ENCODE results near the gene CD38. TPM values are rescaled to one million over a fixed set of nuclear protein-coding genes. Genes with fewer than 3 reads are reported as not detected.
"Not testable (repeated sequence)": the region's sequence is repeated elsewhere in the genome, so short reads cannot be mapped to it uniquely, and the experiment has no call there.

Gene CD38
- total RNA-seq, 1 donor from 2014 or later: 103 TPM

DNA sequence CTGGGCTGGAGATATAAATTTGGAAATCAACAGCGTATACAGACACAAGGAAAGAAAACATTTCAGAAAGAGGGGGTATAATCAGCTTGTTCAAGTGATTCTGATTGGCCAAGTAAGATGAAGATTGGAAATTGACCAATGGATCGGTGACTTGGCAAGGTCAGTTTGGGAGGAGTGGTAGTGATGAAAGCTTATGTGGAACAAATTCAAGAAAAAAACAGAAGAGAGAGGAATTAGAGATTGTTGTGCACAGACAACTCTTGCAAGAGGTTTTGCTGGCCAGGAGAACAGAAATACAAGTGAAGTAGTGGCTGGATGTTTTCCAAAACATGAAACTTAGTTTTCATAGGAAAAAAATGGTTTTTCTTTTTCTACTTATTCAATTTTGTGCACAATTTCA is 16.3 kb downstream of the CD38 start:
- Mint-ChIP-seq H3K4me1 (peaks cover 47% of the 10 kb centered on the region), H3K27ac (peak overlapping the region; percentile 79), H3K4me3 (peak overlapping the region; percentile 49), H3K36me3 (ENCODE audit: low read depth) (peaks cover 47% of the 10 kb centered on the region), H3K9me3 (peaks cover 4% of the 10 kb centered on the region), H3K27me3 (peaks cover 1% of the 10 kb centered on the region)
- intact Hi-C loops (cut with micrococcal nuclease): no loop called here
- DNase-seq: no peak

DNA sequence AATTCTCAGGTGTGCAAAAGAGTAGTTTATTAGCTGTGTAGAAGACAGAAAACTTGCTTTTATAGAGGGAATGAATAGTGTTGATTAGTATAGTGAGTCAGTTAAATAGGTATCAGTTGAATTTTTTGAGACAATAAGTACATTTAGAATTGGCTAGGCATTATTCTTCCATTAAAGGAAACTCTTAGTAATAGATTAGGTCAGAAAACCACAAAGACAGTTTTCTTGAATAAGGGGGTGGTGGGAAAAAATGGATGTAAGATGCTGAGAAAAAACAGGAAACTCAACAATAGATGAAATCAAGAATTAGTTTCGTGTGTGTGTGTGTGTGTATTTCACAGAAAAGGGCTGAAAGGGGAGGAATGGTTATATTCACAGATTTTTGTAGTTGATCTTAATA is 16.8 kb downstream of the CD38 start:
- peaks cover 4% of the 10 kb centered on the region for H3K9me3 Mint-ChIP-seq
- H3K4me1 Mint-ChIP-seq: peaks cover 50% of the 10 kb centered on the region
- H3K36me3 Mint-ChIP-seq (ENCODE audit: low read depth): peaks cover 47% of the 10 kb centered on the region
- H3K27ac Mint-ChIP-seq: peak overlapping the region; percentile 79
- peaks cover 1% of the 10 kb centered on the region for H3K27me3 Mint-ChIP-seq
- DNase-seq: no peak
- intact Hi-C loops (cut with micrococcal nuclease): loop anchor here (1.0 to 5.0 kb wide), 5 partner anchors 16 to 138 kb away; partner anchors contain the start of gene FBXL5
- peak overlapping the region; percentile 49 for H3K4me3 Mint-ChIP-seq

DNA sequence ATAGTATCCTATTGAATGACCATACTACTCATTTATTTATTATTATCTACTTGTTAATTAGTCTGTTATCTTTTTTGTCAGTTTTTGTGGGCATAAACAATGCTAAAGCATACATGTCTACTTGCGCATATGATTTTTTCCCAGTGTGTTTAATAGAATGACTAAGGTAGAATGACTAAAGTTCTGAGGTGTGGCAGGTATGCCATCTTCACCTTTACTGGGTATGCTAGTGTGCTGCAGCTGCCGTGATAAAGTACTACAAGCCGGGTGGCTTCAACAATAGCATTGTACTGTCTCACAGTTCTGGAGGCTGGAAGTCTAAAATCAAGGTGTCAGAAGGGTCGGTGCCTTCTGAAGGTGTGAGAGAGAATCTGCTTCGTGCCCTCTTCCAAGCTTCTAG is 19.2 kb downstream of the CD38 start:
- no peak for DNase-seq
- Mint-ChIP-seq H3K9me3 (peaks cover 4% of the 10 kb centered on the region), H3K36me3 (ENCODE audit: low read depth) (peaks cover 60% of the 10 kb centered on the region), H3K27me3 (peaks cover 1% of the 10 kb centered on the region), H3K4me1 (peaks cover 57% of the 10 kb centered on the region), H3K27ac (no peak overlapping the region), H3K4me3 (no peak overlapping the region)
- intact Hi-C loops (cut with micrococcal nuclease): loop anchor here (5.0 kb wide), 1 partner anchor 140 kb away; the partner anchor contains the start of gene FBXL5

DNA sequence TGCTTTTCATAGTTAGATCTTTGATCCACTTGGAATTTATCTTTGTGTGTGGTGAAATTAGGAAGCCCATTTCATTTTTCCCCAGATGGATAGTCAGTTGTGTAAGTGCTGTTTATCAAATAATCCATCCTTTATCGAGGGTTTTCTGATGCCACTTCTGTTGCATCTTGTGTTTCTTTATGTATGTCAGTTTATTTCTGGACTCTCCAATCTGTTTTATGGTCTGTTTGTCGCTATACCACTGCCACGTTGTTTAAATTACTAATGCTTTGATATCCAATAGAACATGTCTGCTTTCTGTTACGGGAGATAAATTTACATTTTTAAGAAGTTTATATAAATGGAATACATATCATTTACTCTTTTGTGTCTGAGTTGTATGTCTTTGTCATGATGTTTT is 21.0 kb downstream of the CD38 start:
- H3K4me3 Mint-ChIP-seq: no peak overlapping the region
- peaks cover 52% of the 10 kb centered on the region for H3K4me1 Mint-ChIP-seq
- DNase-seq: no peak
- peaks cover 4% of the 10 kb centered on the region for H3K9me3 Mint-ChIP-seq
- intact Hi-C loops (cut with micrococcal nuclease): loop anchor here (5.0 kb wide), 1 partner anchor 142 kb away; the partner anchor contains the start of gene FBXL5
- peaks cover 48% of the 10 kb centered on the region for H3K36me3 Mint-ChIP-seq (ENCODE audit: low read depth)
- H3K27me3 Mint-ChIP-seq: peaks cover 1% of the 10 kb centered on the region
- no peak overlapping the region for H3K27ac Mint-ChIP-seq

DNA sequence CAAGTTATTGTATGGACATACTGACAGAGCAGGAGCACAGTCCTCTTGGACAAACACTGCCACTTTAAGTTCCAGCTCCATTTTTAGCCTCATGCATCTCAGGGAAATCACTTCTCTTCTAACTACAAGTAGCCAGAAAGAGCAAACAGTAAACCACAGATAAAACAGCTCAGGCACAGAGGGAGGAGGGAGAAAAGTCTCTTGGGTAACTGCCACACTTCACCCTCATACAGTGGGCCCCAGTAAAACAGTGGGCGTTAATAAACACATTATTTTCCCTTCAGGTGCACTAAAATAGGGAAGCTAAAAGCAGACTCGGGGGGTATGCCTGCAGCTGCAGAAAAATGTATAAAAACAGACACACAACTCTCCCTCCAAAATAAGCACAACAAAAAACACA is 21.6 kb downstream of the CD38 start:
- intact Hi-C loops (cut with micrococcal nuclease): loop anchor here (5.0 kb wide), 1 partner anchor 142 kb away; the partner anchor contains the start of gene FBXL5
- Mint-ChIP-seq H3K4me3 (no peak overlapping the region), H3K27ac (peak overlapping the region; percentile 77), H3K27me3 (peaks cover 1% of the 10 kb centered on the region), H3K36me3 (ENCODE audit: low read depth) (peaks cover 46% of the 10 kb centered on the region), H3K9me3 (peaks cover 4% of the 10 kb centered on the region), H3K4me1 (peaks cover 50% of the 10 kb centered on the region)
- DNase-seq: no peak

DNA sequence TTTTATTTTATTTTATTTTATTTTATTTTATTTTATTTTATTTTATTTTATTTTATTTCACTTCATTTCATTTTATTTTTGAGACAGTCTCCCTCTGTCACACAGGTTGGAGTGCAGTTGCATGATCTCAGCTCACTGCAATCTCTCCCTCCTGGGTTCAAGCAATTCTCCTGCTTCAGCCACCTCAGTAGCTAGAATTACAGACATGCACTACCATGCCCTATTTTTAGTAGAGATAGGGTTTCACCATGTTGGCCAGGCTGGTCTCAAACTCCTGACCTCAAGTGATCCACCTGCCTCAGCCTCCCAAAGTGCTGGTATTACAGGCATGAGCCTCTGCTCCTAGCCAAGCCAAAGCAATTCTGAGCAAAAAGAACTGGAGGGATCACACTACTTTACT is 24.4 kb downstream of the CD38 start:
- DNase-seq; intact Hi-C loops (cut with micrococcal nuclease); H3K4me3 Mint-ChIP-seq; H3K27ac Mint-ChIP-seq; H3K9me3 Mint-ChIP-seq; H3K27me3 Mint-ChIP-seq: not testable (repeated sequence)
- Mint-ChIP-seq H3K36me3 (ENCODE audit: low read depth) (peaks cover 40% of the 10 kb centered on the region), H3K4me1 (peaks cover 45% of the 10 kb centered on the region)

DNA sequence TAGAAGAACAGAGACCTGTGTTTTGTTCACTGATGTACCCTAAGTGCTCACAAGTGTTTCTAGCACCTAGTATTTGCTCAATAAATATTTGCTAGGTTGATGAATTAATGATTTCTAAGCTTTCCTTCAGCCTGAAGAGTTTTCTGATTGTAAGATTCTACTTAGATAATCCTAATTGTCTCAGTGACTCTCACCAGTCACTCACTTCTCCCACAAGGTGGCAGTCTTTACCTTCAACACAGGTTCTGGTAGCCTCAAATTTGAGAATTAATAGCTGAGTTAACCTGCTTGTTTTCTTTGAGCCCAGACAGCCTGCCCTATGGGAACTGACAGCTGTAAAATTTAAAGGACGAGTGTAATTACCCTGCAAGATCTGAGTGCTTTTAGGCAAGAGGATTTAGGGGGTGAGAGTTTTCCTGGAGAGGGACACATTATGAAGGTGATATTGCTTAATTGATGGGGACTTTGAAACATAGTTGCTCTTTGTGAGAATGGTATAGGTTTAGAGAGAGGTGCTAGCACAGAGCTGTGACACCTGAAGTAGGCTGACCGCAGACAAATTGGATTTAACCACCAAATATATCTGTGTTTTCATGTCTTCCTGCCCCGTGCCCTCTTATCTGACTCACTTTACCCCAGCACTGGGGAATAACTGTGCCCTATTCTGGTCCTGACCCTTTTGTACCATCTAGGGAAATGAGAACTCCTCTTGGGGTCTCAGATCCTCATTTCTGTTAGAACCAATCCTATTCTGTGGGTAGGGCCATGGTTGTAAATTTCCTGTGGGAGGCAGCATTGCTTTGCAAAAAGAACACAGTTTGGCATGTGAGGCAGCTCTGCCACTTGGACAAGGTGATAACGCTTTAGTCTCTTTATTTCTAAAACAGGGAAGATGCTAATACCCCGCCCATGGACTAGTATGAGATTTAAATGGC is 27.7 kb downstream of the CD38 start:
- peak; percentile 81 for DNase-seq
- Mint-ChIP-seq H3K36me3 (ENCODE audit: low read depth) (peaks cover 33% of the 10 kb centered on the region), H3K4me1 (peaks cover 46% of the 10 kb centered on the region), H3K27ac (peak overlapping the region; percentile 23), H3K27me3 (no peaks in the 10 kb centered on the region), H3K9me3 (no peaks in the 10 kb centered on the region), H3K4me3 (no peak overlapping the region)
- intact Hi-C loops (cut with micrococcal nuclease): loop anchor here (1.0 kb wide), 4 partner anchors 76 to 195 kb away; no protein-coding TSS in a partner anchor

DNA sequence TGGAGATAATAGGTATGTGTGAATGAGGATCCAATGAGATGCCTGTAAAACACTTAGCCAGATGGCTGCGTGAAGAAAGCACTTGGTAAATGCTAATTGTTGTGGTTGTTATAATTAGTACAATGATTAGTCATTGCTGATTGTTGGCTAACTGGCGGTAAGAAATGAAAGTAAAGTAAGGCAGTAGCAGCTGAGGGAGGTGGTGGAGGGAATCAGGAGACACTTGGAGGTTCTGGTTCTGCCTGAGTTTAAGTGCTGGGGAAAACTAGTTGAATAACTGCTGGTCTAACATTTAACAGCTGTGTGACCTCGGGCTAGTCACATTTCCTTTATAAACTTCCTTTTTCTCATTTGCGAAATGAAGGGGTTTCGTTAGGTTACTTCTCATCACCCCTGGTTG is 30.9 kb downstream of the CD38 start:
- H3K27me3 Mint-ChIP-seq: no peaks in the 10 kb centered on the region
- DNase-seq: no peak
- H3K4me3 Mint-ChIP-seq: peak overlapping the region; percentile 8
- H3K36me3 Mint-ChIP-seq (ENCODE audit: low read depth): peaks cover 39% of the 10 kb centered on the region
- peak overlapping the region; percentile 43 for H3K27ac Mint-ChIP-seq
- intact Hi-C loops (cut with micrococcal nuclease): no loop called here
- H3K9me3 Mint-ChIP-seq: peaks cover 3% of the 10 kb centered on the region
- H3K4me1 Mint-ChIP-seq: peaks cover 48% of the 10 kb centered on the region

DNA sequence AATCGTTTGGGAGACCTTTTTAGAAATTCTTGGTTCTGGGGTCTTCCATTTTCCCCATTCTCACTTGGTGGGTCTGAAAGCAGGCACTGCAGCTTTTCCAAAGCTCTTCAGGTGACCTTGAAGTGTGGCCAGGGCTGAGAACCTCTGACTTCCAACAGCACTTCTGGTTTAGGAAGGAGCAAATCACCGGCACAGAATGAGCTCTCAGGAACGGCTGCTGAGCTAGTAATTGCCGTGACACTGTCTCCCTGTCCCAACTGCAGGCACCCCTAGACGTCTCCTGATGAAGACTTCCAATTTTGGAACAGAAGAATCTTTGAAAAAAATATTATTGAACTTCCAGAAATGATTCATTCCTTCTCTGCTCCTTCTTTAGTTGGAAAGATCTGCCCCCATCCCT is 31.3 kb downstream of the CD38 start:
- Mint-ChIP-seq H3K4me3 (no peak overlapping the region), H3K27ac (no peak overlapping the region), H3K4me1 (peaks cover 51% of the 10 kb centered on the region), H3K9me3 (peaks cover 3% of the 10 kb centered on the region), H3K36me3 (ENCODE audit: low read depth) (peaks cover 42% of the 10 kb centered on the region), H3K27me3 (no peaks in the 10 kb centered on the region)
- intact Hi-C loops (cut with micrococcal nuclease): no loop called here
- DNase-seq: no peak

DNA sequence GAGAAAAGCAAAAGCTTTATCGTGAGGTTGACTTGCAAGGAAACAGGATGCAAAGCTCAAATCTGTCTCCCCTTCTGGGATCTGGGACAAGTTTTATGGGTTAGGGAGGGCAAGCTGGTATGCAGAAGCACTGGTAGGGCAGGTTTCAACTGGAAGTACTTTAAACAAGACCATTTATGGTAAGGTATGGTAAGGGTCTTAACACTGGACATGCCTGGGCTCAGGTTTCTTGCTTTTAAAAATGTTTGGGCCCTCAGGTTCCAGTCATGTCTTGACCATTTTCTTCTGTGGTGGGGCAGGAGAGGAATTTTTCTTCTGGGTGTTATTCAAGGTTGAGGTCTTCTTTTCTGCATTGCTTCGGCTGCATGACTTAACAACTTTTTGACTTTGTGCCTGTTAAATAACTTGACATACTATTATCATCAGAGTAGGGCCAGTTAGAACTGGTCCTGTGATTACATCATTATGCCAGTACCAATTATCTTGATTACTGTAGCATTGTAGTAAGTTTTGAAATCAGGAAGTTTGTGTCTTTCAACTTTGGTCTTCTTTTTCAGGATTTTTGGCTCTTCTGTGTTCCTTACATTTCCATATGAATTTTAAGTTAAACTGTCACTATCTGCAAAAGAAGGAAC is 33.7 kb downstream of the CD38 start:
- peaks cover 3% of the 10 kb centered on the region for H3K9me3 Mint-ChIP-seq
- no peaks in the 10 kb centered on the region for H3K27me3 Mint-ChIP-seq
- peaks cover 49% of the 10 kb centered on the region for H3K4me1 Mint-ChIP-seq
- peaks cover 58% of the 10 kb centered on the region for H3K36me3 Mint-ChIP-seq (ENCODE audit: low read depth)
- peak overlapping the region; percentile 0 for H3K27ac Mint-ChIP-seq
- DNase-seq: no peak
- no peak overlapping the region for H3K4me3 Mint-ChIP-seq
- intact Hi-C loops (cut with micrococcal nuclease): no loop called here

DNA sequence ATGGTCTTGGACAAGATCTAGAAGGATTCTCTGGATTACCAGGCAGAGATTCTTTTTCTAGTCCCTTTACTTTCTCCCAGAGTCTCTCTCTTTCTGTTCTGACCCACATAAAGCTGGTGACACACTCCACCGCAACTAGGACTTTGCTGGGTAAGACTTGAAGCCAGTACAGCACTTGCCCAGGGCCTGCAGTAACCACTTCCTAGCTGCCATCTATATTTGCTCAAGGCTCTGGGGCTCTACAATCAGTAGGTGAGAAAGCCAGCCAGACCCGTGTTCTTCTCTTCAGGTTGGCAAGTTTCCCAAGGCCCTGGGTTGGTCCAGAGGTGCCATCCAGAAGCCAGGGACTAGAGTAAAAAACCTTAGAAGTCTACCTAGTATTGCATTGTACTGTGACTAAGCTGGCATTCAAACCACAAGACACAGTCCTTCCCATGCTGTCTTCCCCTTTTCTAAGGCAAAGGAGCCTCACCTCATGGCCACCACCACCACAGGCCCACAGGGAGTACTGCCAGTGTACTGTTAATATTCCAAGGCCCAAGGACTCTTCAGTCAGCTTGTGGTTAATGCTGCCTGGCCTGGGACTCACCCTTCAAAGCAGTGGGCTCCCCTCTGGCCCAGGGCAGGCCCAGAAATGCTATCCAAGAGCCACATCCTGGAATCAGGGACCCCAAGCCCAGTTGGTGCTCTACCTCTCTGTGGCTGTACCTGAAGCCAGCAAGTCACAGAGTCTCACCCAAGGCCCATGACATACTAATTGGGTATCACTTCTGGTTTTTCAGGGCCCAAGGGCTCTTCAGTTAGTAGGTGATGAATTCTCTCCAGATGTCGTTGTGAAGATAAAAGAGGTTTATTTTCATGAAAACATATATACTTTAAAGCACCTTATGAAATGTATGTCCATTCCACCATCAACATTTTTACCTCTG is 54.7 kb downstream of the CD38 start:
- Mint-ChIP-seq H3K9me3 (peaks cover 14% of the 10 kb centered on the region), H3K4me3 (no peak overlapping the region), H3K27ac (peak overlapping the region; percentile 64), H3K27me3 (no peaks in the 10 kb centered on the region), H3K36me3 (ENCODE audit: low read depth) (peaks cover 84% of the 10 kb centered on the region), H3K4me1 (peaks cover 43% of the 10 kb centered on the region)
- DNase-seq: no peak
- intact Hi-C loops (cut with micrococcal nuclease): no loop called here

DNA sequence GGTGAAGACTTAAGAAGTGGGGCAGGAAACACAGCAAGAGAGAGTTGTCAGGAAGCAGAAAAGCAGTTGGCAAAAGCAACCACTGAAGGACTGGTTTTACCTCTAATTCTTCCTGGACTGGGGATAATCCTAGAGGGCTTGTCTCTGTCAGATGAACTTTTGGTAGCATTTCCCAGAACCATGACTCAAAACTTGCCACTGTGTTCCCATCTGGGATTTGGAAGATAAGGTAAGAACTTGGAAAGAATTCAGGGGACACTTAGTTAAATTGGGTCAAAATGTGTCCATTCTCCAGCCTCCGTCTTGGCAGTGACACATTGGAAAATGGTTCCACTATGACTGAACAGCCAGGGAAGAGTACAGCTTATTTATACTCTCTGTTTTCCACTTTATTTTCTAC is 55.7 kb downstream of the CD38 start:
- no peak for DNase-seq
- Mint-ChIP-seq H3K27ac (peak overlapping the region; percentile 64), H3K36me3 (ENCODE audit: low read depth) (peaks cover 85% of the 10 kb centered on the region), H3K4me1 (peaks cover 41% of the 10 kb centered on the region), H3K4me3 (no peak overlapping the region), H3K27me3 (no peaks in the 10 kb centered on the region), H3K9me3 (peaks cover 9% of the 10 kb centered on the region)
- intact Hi-C loops (cut with micrococcal nuclease): no loop called here

DNA sequence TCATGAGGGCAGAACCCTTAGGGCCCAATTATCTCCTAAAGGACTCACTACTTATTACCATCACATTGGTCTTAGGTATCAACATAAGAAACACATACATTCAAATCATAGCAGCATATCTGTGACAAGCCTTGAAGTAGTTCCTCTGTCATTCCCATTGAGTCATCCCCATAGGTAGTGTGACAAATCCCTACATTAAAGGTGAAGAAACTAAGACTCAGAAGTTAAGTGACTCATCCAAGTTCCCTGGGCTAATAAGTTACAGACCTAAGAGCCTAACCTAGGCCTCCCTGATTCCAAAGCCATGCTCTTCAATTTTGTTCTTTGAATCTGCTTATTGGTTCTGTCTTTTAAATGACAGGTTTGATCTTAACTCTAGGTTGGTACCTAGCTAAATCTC is 58.2 kb downstream of the CD38 start:
- no peak overlapping the region for H3K4me3 Mint-ChIP-seq
- H3K9me3 Mint-ChIP-seq: peaks cover 10% of the 10 kb centered on the region
- H3K27ac Mint-ChIP-seq: peak overlapping the region; percentile 53
- intact Hi-C loops (cut with micrococcal nuclease): no loop called here
- no peaks in the 10 kb centered on the region for H3K27me3 Mint-ChIP-seq
- DNase-seq: no peak
- peaks cover 28% of the 10 kb centered on the region for H3K4me1 Mint-ChIP-seq
- H3K36me3 Mint-ChIP-seq (ENCODE audit: low read depth): peaks cover 83% of the 10 kb centered on the region
